NCI-H146 (cell line): ENCODE data around the gene MOCS3.

Experiments used
- DNase-seq: peaks from one replicate; lab custom pipeline; 2025; lab: John Stamatoyannopoulos, UW

Gene MOCS3, protein sequence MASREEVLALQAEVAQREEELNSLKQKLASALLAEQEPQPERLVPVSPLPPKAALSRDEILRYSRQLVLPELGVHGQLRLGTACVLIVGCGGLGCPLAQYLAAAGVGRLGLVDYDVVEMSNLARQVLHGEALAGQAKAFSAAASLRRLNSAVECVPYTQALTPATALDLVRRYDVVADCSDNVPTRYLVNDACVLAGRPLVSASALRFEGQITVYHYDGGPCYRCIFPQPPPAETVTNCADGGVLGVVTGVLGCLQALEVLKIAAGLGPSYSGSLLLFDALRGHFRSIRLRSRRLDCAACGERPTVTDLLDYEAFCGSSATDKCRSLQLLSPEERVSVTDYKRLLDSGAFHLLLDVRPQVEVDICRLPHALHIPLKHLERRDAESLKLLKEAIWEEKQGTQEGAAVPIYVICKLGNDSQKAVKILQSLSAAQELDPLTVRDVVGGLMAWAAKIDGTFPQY

DNA sequence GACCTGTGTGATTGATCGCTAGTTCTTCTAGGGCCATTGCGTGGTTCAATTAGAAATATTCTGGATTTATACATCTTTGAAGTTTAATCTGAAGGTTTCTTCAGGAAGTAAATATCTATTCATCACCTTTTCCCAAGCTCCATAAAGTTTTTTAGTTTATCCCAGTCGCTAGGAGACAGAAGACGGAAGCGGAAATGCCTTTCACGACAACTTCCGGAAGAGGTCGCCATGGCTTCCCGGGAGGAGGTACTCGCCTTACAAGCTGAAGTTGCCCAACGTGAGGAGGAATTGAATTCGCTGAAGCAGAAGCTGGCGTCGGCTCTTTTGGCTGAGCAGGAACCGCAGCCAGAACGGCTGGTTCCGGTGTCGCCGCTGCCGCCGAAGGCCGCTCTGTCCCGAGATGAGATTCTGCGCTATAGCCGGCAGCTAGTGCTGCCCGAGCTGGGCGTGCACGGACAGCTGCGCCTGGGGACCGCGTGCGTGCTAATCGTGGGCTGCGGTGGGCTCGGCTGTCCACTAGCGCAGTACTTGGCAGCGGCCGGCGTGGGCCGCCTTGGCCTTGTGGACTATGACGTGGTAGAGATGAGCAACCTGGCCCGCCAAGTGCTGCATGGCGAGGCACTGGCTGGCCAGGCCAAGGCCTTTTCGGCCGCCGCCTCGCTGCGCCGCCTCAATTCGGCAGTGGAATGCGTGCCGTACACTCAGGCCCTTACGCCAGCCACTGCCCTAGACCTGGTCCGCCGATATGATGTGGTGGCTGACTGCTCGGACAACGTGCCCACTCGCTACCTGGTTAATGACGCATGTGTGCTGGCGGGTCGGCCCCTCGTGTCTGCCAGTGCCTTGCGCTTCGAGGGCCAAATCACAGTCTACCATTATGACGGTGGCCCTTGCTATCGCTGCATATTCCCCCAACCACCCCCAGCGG, at the start of gene MOCS3:
Gene MOCS3 (plus strand): TSS at position 204 of the 928 bp plus-strand sequence. CDS start 25 bp downstream, at position 229.
- DNase-seq, result peak; percentile 93

DNA sequence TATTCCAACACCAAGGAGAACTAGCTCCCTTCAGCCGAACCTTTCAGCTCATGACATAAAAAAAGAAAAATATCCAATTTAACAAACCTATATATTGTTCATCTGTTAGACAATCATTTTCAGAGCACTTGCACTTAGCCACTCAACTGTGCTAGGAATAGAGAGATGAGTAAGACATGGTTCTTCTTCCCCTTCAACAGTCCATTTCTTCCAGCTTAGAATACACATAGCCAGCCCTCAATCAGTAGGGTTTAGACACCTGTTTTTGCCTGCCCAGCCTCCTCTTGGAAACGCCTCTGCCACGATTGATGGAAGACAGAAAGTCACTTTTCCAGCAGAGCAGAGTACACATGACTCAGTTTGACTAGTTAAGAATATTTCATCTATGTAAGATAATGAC, 49.2 kb upstream of the MOCS3 start:
- DNase-seq, result no peak

DNA sequence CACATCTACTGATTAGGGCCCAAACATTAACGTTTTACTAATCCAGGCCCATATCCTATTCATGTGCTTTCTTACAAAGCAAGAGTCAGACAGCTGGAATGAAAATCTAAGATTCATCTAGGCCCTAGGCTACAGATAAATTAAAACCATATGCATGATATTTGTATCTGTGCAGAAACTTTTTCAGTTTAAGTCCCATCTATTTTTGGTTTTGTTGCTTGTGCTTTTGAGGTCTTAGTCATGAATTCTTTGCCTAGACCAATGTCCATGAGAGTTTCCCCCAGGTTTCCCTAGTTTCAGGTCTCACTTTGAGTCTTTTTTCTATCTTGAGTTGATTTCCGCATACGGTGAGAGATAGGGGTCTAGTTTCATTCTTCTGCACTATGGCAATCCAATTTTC, 47.6 kb upstream of the MOCS3 start:
- DNase-seq, result no peak

DNA sequence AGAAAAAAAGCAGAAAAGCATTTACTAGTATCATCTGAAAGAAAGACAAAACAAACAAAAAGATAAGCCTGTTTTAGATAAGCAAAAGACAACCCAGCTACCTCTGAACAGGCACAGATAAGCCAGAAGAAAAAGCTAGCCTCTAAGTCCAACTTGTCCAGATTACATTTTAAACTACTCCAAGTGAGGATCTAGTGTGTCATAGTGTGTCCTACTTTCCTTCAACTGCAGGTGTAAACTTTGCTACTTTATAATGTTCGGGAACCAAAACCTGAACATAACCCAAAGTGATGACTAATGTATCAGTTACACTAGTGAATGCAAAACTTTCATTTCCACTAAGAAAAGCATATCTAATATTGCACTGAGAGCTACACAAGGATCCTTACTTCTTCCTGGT, 46.9 kb upstream of the MOCS3 start:
- no peak for DNase-seq

DNA sequence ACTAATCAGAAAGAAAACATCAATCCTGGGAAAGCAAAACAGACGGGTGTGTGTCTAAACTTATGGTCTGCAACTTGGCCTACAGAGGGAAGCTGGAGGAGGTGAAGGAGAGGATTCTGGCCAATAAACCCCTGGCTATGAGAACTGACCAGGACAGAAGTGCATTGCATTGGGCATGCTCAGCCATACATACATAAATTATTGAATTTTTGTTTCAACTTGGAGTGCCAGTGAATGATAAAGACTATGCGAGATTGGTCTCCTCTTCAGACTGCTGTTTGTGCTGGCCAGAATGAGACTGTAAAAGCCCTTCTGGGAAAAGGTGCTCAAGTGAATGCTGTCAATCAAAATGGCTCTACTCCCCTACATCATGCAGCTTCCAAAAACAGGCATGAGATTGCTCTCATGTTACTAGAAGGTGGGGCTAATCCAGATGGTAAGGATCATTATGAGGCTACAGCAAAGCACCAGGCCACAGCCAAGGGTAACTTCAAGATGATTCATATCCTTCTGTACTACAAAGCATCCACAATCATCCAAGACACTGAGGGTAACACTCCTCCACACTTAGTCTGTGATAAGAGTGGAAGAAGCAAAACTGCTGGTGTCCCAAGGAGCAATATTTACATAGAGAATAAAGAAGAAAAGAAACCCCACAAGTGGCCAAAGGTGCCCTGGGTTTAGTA, 44.8 kb upstream of the MOCS3 start:
- DNase-seq, result no peak

DNA sequence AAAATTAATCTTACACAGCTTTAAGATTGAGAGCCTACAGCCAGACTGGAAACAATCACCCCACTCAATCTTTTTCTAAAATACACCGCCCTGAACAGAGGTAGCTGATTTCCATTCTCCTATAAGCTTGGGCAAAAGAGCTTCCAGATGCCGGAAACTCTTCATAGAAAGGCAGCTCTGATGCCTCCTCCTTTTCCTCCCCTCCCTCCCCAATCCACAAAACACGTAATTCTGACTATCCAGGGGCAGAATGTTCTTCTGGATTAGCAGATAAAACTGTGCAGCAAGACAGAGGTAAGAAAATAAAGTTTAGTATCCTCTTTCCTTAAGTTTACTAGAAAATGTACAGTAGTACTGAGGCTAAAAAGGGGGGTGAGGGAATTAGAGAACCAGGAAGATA, 43.2 kb upstream of the MOCS3 start:
- DNase-seq, result no peak

DNA sequence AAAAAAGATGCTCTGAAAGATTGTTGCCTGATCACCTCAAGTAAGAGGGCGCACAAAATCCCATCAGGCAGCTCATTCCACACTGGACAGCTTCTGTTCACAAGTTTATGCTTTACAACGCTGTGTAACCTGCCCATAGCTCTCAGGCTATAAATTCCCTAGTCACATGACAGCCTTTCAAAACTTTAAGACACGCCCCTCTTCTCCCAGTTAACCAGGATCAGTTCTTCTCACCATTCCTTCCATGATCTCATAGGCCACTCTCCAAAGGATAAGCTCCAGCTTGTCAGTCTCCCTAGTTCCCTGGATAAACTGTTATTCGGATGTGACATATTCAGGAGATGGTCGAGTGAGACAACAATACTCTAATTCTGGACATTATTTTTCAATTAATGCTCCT, 42.4 kb upstream of the MOCS3 start:
- no peak for DNase-seq

DNA sequence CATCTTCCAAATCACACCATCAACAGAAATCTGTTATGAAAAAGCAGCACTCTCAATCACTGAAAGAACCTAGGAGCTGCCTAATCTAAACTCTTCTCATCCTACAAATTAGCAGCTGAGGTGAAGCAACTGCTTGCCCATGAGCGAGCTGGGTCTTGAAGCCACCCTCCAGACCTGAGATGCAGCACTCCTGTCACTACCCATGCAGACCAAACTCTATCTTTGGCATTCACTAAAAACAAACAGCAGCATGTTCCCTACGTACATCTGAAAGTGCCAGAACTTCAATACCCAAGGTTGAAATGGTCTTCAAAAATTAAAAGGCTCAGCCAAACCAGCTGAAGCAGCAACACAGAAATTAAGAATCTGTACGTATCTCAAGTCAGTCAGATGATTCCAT, 41.7 kb upstream of the MOCS3 start:
- no peak for DNase-seq

DNA sequence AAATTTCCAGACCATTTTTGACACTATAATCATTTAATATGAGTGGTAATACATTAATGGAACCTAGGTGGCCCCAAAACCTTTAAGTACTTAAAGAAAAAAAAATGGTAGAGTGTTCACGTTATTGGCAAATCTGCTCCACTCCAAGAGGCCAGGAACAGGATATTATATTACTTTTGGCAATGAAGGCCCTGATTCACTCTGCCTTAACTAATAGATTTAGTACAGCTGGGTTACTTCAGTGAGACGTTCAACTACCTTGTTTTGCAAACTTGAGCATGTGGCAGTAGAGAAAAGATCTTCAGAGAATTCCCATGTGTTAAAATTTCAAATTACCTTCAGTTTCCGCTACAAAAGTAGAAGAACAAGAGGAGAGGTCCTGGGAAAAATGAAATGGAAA, 40.2 kb upstream of the MOCS3 start:
- DNase-seq, result no peak

DNA sequence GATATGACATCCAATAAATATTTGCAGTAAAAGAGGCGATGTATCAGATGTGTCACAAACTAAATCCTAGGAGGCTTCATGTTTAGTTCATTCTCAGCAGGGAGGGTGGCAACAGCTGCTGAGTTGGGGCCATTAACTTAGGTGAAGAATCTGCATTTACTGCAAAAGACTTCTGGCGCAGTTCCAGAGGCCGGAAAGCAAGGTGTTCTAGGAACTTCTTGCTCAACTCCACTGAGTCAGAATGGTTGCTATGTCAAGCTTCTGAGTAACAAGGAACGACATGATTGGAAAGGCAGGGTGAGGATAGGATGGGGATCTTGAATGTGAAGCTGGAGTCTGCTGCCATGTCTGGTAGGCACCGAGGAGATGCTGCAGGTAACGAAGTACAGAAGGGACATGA, 39.1 kb upstream of the MOCS3 start:
- peak; percentile 14 for DNase-seq

DNA sequence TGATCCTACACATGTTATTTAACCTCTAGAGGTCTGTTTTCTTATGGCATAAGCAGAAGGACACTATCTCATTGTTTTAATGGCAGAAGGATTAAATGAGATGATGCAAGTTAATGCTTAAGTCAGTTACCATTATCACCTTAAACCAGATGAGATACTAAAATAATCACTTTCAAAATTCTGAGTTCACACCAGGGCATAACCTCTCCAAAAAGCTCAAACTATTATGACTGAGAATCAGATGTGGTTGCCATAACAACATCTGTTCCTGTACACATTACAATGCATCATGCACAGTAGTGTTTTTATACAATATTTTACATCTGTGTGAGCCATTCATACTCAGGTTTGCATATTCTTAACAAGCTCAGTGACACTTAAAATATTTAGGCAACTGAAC, 37.6 kb upstream of the MOCS3 start:
- no peak for DNase-seq

DNA sequence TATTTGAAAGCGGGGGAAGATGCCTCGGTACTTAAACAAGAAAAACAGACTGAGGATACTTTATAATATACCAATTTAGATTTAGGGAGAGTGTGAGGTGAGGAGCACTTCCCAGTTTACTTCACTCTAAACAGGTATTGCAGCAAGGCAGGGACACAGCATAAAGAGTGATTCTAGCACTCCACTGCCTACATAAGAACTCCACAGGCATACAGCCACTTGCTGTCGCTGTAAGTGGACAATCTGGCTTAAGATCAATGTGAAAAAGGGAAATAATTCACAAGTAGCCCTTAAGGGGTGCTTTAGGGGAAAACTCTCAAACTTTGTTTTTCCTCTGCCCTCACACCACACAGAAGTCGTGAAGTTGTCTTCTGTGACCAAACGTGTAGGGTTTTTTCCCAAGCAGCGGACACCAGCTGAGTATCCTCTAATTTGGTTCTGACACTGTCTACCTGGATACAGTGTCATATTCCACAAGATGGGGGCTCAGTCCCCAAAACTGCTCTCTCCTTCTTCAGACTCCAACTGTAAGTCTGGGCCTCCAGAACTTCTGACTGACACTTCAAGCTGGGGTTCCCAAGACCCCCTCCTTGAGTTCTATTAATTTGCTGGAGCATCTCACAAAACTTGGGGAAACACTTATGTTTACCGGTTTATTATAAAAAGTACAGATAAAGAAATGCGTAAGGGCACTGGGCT, 36.7 kb upstream of the MOCS3 start:
- DNase-seq, result no peak

DNA sequence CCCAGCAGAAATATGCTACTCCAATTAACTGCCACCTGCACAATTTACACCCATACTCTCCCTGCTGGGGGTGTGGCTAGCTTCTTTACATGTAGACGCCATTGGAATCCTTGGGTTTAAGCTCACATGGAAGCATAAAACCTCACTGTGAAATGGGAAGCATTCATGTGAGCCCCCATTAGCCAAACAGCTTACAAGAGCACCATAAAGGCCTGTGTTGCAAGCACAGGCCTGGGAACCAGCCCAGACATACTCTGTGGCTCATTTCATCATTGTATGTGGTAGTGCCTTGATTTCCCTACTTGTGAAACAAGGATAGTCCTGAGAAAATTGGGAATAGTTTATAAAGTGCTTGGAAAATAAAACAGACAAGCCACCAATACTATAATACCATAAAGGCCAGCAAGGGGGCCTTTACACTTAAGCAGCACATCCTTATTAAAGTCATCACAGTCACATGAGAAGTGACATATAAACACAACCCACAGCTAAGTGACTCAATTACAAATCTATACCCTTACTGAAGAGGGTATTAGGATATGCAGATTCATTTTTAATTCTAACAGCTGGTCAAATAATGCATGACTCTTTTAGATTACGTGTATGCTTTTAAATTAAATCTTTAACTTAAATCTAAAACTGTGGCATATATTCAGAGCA, 34.2 kb upstream of the MOCS3 start:
- DNase-seq, result no peak

DNA sequence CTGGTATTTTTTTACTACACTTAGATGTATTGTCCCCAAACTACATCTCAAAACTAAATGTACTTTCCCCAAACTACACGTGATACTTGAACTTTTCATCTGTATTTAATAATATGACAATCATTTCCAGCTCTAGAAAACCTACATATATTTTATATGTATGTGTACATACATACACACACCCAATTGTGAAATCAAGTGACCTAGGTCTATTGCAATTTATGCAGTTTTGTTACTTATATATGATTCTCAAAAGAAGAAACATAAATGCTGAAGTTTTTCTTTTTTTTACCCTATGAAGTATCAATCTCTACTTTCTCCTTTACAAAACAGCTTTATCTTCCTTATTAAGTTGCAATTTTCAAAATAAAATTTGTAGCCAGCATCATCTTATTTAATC, 32.1 kb upstream of the MOCS3 start:
- no peak for DNase-seq

DNA sequence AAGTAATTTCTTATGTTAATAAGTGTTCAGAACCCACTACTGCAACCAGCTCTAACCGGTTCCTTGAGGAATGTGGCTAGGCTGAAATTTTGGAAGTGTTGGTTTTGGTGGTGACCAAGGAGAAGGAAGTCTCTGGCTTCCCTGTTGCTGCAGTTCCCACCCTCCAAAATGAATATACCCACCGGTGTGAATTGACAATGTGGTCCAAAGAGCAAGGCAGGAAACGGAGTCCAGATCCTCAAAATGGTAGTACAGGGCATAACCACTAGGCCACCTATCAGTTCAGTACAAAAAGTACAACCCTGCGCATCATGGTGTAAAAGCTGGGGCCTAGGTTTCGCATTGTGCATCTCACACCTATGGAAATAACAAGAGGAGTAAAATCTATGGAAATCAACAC, 30.1 kb upstream of the MOCS3 start:
- no peak for DNase-seq

DNA sequence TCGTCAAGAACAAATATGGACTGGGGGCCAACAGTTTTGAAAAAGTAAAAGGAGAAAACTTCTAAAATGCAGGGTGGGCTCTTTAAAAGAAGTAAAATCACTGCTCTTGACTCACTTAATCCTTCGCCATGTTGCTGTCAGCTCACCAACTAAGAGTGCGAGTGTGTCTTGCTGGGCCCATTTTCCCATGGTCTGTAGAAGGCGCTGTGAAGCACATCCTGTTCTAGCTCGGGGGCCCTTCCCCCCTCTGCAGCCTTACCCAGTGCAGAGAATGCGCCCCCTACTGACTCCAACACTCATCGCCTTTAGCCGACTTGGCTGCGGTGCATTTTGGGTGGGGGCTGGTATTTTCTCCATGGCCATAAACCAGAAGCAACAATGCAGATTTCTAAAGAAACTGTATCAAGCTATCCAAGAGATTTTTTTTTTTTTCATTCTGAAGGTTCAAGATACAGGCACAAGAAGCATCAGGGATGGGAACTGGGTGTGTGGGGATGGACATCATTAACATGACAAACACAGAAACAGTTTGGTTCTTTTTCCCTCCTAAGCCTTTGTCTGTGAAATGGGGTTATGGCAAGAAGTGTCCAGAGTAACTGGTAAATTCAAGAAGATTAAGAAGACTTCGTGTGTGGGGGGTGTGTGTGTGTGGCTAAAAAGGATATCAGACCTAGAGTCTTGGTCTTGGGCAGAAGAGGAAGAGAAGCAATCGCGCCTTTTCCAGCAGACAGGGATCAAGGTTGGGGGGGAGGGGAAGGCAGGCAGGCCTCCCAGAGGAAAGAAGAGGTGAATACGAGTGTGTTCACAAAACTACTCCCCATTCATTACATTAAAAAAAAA, 29.1 kb upstream of the MOCS3 start:
- peak; percentile 96 for DNase-seq

DNA sequence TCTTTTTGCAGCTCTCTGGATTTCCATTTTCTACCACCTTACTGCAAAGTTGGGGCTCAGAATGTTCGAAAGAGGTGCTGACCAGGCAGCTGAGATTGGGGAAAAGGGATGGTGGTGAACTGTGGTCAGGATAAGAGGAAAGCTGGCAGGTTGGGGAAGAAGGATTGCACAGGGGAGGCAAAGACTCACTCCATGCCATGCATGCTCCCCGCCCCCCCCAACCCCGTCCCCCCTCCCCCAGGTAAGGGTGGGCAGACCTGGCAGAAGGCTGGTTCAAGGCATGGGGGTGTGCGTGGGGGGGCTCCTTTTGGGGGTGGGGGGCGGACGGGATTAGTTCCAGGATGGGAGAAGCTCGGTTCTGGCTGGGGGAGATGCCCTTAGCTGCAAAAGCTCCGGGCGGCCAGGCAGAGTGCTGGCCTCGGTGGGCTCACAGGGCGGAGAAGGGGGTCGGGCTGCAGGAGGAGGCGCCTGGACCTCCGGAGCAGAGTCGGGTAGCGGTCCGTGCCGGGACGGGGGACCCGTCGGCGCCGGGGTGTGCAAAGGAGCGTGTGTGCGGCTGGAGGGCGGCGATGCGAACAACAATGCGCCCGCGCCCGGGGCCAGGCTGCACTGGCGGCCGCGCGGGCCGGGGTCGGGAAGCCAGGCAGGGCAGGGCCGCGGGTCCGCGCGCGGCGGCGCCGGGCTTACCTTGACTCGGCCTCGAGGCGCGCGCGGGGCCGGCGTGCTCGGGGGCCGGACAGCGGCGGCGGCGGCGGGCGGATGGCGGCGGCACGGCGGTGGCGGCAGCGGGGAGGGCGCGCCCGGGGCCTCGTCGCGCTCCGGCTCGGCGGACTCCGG, 28.3 kb upstream of the MOCS3 start:
- peak; percentile 53 for DNase-seq

DNA sequence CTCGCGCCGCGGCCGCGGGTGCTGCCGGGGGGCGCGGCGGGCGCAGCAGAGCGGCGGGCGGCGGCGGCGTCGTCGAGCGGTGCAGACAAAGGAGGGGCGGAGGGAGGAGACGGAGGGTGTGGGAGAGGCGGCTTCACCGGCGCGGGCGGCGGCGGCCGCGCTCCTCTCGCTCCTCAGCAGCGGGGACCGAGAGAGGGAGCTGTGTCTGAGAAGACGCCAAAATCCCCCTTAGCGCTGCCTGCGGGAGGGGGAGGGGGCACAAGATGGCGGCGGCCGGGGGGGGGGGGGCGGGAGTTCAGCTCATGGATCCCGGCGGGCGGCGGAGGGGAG, 27.7 kb upstream of the MOCS3 start:
- DNase-seq, result no peak

DNA sequence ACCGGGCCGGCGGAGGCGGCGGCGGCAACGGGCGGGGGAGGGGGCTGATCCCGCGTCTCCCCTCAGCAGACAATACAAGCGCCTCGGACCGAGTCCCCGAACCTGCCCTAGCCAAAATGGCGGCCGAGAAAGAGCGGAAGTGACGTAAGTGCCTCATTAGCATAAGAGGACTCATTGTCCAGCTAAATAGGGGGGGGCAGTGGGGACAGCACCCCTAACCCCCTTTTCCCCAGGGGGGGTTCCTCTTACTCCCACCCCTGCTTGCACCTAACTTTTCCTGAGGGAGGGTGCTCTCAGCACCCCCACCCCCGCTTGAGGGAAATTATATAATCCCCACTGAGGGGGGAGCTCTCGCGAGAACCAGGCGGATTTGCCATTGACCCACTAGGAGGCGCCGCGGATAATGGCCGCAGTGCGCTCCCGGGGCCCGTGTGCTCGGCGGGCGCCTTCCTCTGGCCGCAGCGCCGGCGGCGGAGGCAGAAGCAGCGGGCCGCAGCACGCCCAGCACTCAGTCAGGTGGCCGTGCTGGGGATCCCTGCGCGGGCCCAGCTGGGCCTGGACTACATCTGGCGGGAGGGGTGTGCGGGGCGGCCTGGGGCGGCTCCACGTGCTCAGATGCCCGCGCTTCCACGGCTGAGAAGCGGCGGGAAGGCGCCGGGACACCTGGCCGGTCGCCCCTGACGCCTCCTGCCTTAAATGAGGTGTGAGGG, 27.2 kb upstream of the MOCS3 start, which contains the start of gene ADNP:
Gene ADNP (minus strand): TSS at position 132 of the 710 bp plus-strand sequence. CDS start 27,441 bp downstream, outside the sequence.
- DNase-seq, result peak; percentile 97
